NOMO-1 (cell line): ENCODE results near the gene FNDC3A.

Experiments used
- DNase-seq, 2 experiments: peaks; one replicate each; lab custom pipeline; 2025; ENCODE audit not compliant: unreplicated experiment in 2 of 2; lab: John Stamatoyannopoulos, UW

FNDC3A gene

GRCh38 chr13:49246850-49247642, 271.3 kb downstream of the FNDC3A start:
- DNase-seq = peak in 1 of 2 experiments; percentile 26

- DNase-seq = peak; percentile 90 to 97
Observed at GRCh38 chr13:49247643-49248621, 272.2 kb downstream of the FNDC3A start, which contains the start of gene CDADC1. Gene CDADC1, plus strand, starts transcription at chr13:49247925. Its CDS starts 113 bp downstream, at chr13:49248038.

DNA sequence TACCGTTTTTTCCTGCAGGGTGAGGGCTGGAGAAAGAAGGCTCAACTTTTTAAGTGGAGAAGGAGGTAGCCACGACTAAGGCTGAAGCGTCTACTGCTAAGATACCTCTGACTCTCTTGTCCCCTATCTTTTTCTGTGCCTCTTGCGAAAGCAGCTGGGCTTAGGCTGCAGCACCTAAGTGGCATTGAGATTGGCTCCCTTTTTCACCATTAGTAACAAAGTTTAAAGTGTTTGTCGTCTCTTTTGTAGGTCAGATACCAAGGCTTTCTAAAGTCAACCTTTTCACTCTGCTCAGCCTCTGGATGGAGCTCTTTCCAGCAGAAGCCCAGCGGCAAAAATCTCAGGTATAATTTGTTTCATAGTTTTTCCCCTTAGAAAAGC, 272.9 kb downstream of the FNDC3A start:
- DNase-seq = peak in 1 of 2 experiments; percentile 37

DNA sequence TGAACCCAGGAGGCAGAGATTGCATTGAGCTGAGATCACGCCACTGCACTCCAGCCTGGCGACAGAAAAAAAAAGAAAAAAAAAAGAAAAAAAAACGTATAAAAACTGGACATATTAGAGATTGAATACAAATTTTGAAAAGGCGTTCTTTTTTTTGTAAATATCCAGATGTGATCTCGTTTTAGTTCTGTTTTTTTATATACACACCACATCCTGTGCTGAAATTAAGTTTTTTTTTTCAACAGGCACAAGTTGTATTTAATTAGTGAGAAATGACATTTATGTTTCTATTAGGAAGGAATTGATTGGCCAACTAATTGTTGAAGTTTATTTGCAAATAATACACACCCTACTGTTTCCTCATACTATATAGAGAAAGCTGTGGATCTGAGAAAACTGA, 275.6 kb downstream of the FNDC3A start:
- DNase-seq = no peak

- no peak for DNase-seq
Observed at GRCh38 chr13:49253310-49253709, 277.6 kb downstream of the FNDC3A start.

DNA sequence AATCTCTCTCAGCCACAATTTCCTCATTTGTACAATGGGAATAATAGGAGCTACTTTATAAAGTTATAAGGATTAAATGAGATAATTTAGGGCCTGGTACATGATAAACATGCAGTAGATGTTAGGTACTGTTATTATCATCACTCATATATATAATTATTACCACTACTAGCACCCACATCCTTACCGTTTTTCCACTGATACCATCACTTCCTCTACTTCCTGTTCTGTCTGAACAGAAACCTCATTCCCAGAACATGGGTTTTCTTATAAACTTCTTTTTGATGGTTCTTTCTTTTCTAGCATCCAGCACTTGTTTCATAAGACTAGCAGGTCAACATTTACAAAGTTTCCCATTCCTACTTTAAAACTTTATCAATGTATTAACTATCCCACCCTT, 278.3 kb downstream of the FNDC3A start:
- DNase-seq = no peak

- no peak for DNase-seq
Observed at GRCh38 chr13:49256841-49257240, 281.1 kb downstream of the FNDC3A start.

DNA sequence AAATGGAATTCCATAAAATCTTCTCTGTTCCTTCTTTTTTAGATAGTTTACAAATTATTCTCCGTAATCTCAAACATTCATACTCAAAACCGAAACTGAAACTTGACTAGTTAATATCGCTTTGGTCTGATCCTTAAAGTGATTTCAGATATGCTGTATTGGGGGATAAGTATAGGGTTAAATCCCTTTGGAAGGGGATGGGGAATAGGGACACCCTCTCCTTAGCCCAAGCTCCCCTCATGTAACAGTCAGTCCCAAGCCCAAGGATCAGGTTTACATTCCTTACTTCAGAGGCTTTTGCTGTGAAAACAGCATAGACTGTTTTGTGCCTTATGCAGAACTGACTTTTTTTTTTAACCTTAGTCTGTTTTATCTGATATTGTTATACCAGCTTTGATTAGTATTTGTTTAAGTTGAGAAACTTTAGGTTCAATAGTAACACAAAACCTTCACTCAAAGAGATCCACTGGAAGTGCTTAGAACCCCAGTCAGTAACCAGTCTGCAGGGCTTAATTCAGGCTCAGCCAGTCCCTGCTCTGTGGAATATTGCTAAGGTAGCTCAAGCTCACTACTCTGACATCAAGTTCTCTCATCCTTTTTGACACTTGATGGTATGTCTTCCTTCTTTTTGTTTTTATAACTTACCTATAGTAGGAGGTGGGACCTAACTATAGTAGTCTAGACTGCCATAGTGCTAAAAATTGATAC, 282.5 kb downstream of the FNDC3A start:
- DNase-seq = no peak
